Testis (tissue), 3 donors: Measurements from ENCODE around the gene RNF169. TPM values are rescaled to one million over a fixed set of nuclear protein-coding genes. Genes with fewer than 3 reads are reported as not detected.
"Not testable (repeated sequence)": the region's sequence is repeated elsewhere in the genome, so short reads cannot be mapped to it uniquely, and the experiment has no call there.

Experiments used
- DNase-seq: peaks from one replicate; pipeline ENCODE4 v3.0.0-alpha.2; 2019
- H3K27ac ChIP-seq, 2 donors: fragments of 200-600 bp; sonication (generic); one replicate each; pipeline ENCODE4 v1.5.1; 2019
- H3K27me3 ChIP-seq: fragments of 200-600 bp; sonication (generic); one replicate; pipeline ENCODE4 v1.5.1; 2019
- H3K36me3 ChIP-seq: fragments of 200-600 bp; sonication (generic); one replicate; pipeline ENCODE4 v1.5.1; 2017; ENCODE audit warnings: low read depth; ENCODE audit errors: missing control alignments
- H3K4me1 ChIP-seq: fragments of 200-600 bp; sonication (generic); one replicate; pipeline ENCODE4 v1.5.1; 2019
- H3K4me3 ChIP-seq, 2 donors: fragments of 200-600 bp; sonication (generic); one replicate each; pipeline ENCODE4 v1.5.1; 2017 to 2019
- H3K9me3 ChIP-seq: fragments of 200-600 bp; sonication (generic); one replicate; pipeline ENCODE4 v1.5.1; 2017
- CTCF ChIP-seq, 3 experiments: fragments of 450-650 bp in 2 of 3; fragments of 200-600 bp in 1 of 3; sonication (generic) in 1 of 3; IDR thresholded peaks; one replicate each; pipeline ENCODE4 v1.5.1; 2016 to 2019; ENCODE audit warnings: antibody characterized with exemption in 3 of 3, mild to moderate bottlenecking in 2 of 3, moderate library complexity in 1 of 3
- POLR2A ChIP-seq: fragments of 450-650 bp; IDR thresholded peaks from one replicate; pipeline ENCODE4 v1.6.1; 2017; ENCODE audit warnings: antibody characterized with exemption, mild to moderate bottlenecking, moderate library complexity
- WGBS, 2 donors: methylation state at CpG; one replicate each; pipeline ENCODE4 v1.1.5; 2018; 5-methylcytosine and 5-hydroxymethylcytosine counted together
- intact Hi-C: fragments of 100-400 bp; cut with DNase I; formaldehyde crosslinking; loops from one replicate; pipeline ENCODE4 v1.15.1; 2023; ENCODE audit warnings: low total_unique reads
- polyA plus RNA-seq: library from polyadenylated mRNA; stranded (reverse); fragments of 350-450 nt; fragmentation: Illumina TruSeq; extraction: RNeasy Lipid Tissue Mini Kit (QIAGEN cat#74804); gene quantifications from one replicate; pipeline ENCODE4 v1.2.3, GENCODE V29; 2014; ENCODE audit warnings: low read depth, low replicate concordance; ENCODE audit not compliant: insufficient read depth
- total RNA-seq, 2 donors: library from RNA; depleted of rRNA; stranded (reverse); fragments of >200 nt; gene quantifications; one replicate each; pipeline ENCODE4 v1.2.3, GENCODE V29; 2016

RNF169 gene
- total and polyA plus RNA-seq, 3 donors from 2014 or later, result 7.2 to 19.4 (median 19.3) TPM

GRCh38 chr11:74824285-74824982 lies 75.8 kb downstream of the RNF169 start:
- no peak for TF ChIP-seq POLR2A
- TF ChIP-seq CTCF (IDR thresholded peaks at IDR 0.05), result no peak
- Histone ChIP-seq H3K27me3 (no peaks in the 10 kb centered on the region), H3K4me3 (no peak overlapping the region), H3K36me3 (no peaks in the 10 kb centered on the region), H3K4me1 (peaks cover 16% of the 10 kb centered on the region), H3K9me3 (no peaks in the 10 kb centered on the region), H3K27ac (no peak overlapping the region)
- WGBS, 2 donors, result 74 to 89% methylated on average over 1 of the region's 1 CpG
- intact Hi-C loops, result no loop called here
- no peak for DNase-seq

GRCh38 chr11:74825596-74825995 lies 76.9 kb downstream of the RNF169 start:
- intact Hi-C loops, H3K9me3 ChIP-seq, H3K4me3 ChIP-seq, H3K27me3 ChIP-seq, H3K27ac ChIP-seq, H3K4me1 ChIP-seq, H3K36me3 ChIP-seq, DNase-seq: not testable (repeated sequence)
- WGBS, 2 donors, result 94 to 95% methylated on average over 2 of the region's 2 CpGs

- H3K4me1 ChIP-seq, result peaks cover 5% of the 10 kb centered on the region
- H3K36me3 ChIP-seq, result no peaks in the 10 kb centered on the region
- no peak overlapping the region for H3K27ac ChIP-seq
- no peak for DNase-seq
- intact Hi-C loops, result no loop called here
- no peaks in the 10 kb centered on the region for H3K9me3 ChIP-seq
- no peaks in the 10 kb centered on the region for H3K27me3 ChIP-seq
- no peak overlapping the region for H3K4me3 ChIP-seq
- TF ChIP-seq CTCF (IDR thresholded peaks at IDR 0.05) (no peak), POLR2A (no peak)
- WGBS, 2 donors, result 95 to 100% methylated on average over 4 of the region's 4 CpGs
These were observed 78.3 kb downstream of the RNF169 start for GRCh38 chr11:74826901-74827300.

DNA sequence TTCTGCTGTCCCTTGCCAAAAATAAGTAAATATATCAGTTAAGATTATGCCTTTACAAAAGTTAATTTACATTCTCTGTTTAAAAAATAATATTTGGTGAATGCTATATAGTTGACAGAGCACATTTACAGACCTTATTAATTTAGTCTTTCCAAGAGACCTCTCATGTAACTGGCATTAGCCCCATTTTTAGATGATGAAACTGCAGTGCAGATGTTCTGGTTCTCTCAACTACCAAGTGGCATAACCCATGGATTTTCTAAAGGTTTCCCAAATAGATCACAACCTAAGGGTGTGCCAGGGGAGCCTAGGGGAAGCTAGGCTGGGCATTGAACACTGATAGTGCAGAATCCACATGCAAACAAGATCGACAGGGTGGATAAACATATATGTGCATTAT lies 88.5 kb downstream of the RNF169 start:
- DNase-seq, result no peak
- Histone ChIP-seq H3K36me3 (no peaks in the 10 kb centered on the region), H3K4me3 (no peak overlapping the region), H3K27me3 (no peaks in the 10 kb centered on the region), H3K27ac (no peak overlapping the region), H3K9me3 (no peaks in the 10 kb centered on the region), H3K4me1 (no peaks in the 10 kb centered on the region)
- no peak for TF ChIP-seq CTCF (IDR thresholded peaks at IDR 0.05)
- no peak for TF ChIP-seq POLR2A
- intact Hi-C loops, result no loop called here
- 96 to 100% methylated on average over 1 of the region's 1 CpG for WGBS, 2 donors

- Histone ChIP-seq H3K27me3 (no peaks in the 10 kb centered on the region), H3K9me3 (no peaks in the 10 kb centered on the region), H3K4me3 (no peak overlapping the region), H3K27ac (no peak overlapping the region), H3K4me1 (no peaks in the 10 kb centered on the region), H3K36me3 (no peaks in the 10 kb centered on the region)
- DNase-seq, result no peak
- intact Hi-C loops, result no loop called here
- 93 to 100% methylated on average over 1 of the region's 1 CpG for WGBS, 2 donors
- TF ChIP-seq CTCF (IDR thresholded peaks at IDR 0.05), result no peak
- no peak for TF ChIP-seq POLR2A
These were observed 89.5 kb downstream of the RNF169 start for GRCh38 chr11:74838188-74838587.
